GM12891 (cell line): ENCODE results near the gene P4HB.
A peak's percentile ranks its signal among the peaks of the same experiment; 100 is the strongest.
"Not testable (repeated sequence)": the region's sequence is repeated elsewhere in the genome, so short reads cannot be mapped to it uniquely, and the experiment has no call there.

Source experiments
- DNase-seq: peaks from one replicate; pipeline ENCODE4 v3.0.0; 2011; ENCODE audit warnings: low spot score; ENCODE audit not compliant: insufficient read length
- FAIRE-seq: peaks from 2 replicates; lab custom pipeline; 2011; peaks lifted over from hg19 to GRCh38; lab: Jason Lieb, UNC
- PAX5 ChIP-seq: IDR thresholded peaks from 2 replicates; pipeline ENCODE4 v1.6.1; 2011; ENCODE audit warnings: low read length, moderate library complexity, mild to moderate bottlenecking; ENCODE audit not compliant: insufficient read depth, severe bottlenecking
- POLR2A ChIP-seq: IDR thresholded peaks from 2 replicates; pipeline ENCODE4 v1.6.1; 2011; ENCODE audit warnings: low read depth, low read length, control low read depth
- POLR2AphosphoS5 ChIP-seq: IDR thresholded peaks from 2 replicates; pipeline ENCODE4 v1.6.1; 2011; ENCODE audit warnings: low read depth, low read length, control low read depth
- POU2F2 ChIP-seq: IDR thresholded peaks from 2 replicates; pipeline ENCODE4 v1.6.1; 2011; ENCODE audit warnings: low read depth, mild to moderate bottlenecking, control low read depth, low read length, moderate library complexity
- SPI1 ChIP-seq: IDR thresholded peaks from 2 replicates; pipeline ENCODE4 v1.6.1; 2011; ENCODE audit warnings: low read depth, low read length, control low read depth
- TAF1 ChIP-seq: IDR thresholded peaks from 2 replicates; pipeline ENCODE4 v1.6.1; 2011; ENCODE audit warnings: low read depth, low read length, control low read depth

Gene P4HB

DNA sequence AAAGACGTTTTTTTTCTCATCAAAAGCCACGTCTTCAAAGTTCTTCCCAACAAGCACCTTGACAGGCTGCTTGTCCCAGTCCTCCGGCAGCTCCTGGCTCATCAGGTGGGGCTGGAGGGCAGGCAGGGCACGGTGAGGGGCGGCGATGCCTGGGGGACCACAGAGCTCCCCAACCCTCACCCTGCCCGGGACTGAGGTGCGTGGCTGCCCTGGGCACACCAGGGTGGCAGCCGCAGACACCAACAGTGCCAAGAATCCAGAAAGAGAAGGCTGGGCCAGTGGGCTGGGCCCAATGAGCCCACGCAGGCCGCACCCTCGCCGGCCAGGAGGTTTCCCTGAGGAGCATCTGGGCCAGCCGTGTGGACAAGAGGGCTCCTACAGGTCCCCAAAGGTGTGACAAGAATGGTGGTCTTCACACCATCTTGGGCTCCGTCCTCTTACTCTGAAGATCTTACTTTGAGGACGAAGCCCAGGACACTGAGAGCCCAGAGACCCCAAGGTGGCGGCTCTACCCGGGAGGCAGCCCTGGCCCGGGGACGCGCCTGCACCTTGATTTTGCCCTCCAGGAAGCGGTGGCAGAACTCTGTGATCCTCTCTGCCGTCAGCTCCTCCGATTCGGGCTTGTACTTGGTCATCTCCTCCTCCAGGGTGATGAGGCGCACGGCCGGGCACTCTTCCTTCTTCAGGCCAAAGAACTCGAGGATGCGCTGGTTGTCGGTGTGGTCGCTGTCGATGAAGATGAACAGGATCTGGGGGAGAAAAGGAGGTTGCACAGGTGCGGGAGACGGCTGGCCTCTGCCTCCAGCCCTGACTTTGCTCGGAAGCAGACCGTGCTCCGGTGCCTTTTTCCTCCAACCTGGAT, 14.2 kb downstream of the P4HB start:
- no peak for DNase-seq
- TF ChIP-seq POLR2A = peak; percentile 39; the same call in 1 of the 2 replicates
- TF ChIP-seq POU2F2 = no peak
- no peak for FAIRE-seq

DNA sequence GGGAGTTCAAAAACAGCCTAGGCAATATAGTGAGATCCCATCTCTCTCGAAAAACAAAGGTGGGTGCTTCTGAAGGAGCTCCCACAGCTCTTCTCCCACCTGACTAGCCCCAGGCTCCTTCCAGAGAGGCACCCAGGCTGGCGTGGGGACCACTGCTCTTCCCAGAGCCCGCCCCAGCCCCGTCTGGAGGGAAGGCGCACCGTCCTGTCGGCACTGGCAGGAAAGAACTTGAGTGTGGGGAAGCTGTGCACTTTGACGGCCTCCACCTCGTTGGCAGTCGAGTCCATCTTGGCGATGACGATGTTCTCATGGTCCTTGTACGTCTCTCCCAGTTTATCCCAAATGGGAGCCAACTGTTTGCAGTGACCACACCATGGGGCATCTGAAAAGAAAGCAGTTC, 15.0 kb downstream of the P4HB start:
- FAIRE-seq = no peak
- TF ChIP-seq POLR2A (no peak), POU2F2 (no peak), SPI1 (no peak)

DNA sequence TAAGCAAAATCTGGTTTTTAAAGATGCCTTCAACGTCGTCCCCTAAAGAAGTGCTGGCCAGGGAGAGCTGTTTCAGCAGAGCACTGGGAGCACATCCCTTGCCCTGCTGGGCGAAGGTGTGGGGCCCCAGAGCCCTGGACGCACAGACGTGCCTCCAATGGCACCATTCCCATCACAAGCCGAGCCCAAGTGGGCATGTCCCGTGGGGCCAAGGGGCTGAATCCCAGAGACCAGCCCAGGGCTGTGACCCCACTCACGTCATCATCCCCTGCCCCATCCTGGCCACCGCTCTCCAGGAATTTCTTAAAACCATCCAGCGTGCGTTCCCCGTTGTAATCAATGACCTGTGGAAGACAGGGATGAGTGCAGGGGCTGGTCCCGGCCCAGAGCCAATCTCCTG, 15.4 kb downstream of the P4HB start:
- no peak for FAIRE-seq

More for the DNA sequence above, 15.0 kb downstream of the P4HB start:
- DNase-seq = no peak

DNA sequence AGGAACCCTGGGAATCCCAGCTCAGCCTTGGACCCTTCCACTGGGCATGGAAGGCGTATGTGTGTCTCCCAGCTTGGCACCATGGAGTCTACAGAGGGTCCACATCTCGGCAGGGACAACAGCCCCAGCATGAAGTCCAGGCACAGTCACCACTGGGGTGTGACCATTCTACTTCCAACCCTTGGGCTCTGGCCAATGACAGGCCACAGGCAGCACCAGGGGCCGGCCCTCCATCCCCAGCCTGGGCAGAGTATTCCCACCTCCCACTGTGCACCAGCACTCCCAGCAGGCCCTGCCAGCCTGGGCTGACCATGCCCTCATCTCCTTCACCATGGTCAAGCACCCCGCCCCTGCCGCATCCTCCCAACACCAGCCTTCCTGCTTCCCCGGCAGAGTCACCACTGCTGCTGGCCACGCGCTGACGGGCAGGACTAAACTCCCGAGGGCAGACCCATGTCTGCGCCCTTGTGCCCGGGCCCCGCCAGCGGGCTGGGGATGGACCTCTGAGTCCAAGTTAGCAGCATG, 15.9 kb downstream of the P4HB start:
- TF ChIP-seq PAX5 (no peak), POU2F2 (0 out of 2 replicates have a peak, but pooled peaks have one; percentile 14), POLR2AphosphoS5 (peak; percentile 40), POLR2A (peak; percentile 21; the same call in 1 of the 2 replicates), SPI1 (no peak)
- DNase-seq (no peak), FAIRE-seq (no peak)

More for the DNA sequence above, 15.4 kb downstream of the P4HB start:
- no peak for DNase-seq
- TF ChIP-seq POLR2AphosphoS5 = no peak
- TF ChIP-seq POU2F2 = no peak
- no peak for TF ChIP-seq TAF1
- no peak for TF ChIP-seq SPI1
- TF ChIP-seq POLR2A = no peak
- no peak for TF ChIP-seq PAX5

DNA sequence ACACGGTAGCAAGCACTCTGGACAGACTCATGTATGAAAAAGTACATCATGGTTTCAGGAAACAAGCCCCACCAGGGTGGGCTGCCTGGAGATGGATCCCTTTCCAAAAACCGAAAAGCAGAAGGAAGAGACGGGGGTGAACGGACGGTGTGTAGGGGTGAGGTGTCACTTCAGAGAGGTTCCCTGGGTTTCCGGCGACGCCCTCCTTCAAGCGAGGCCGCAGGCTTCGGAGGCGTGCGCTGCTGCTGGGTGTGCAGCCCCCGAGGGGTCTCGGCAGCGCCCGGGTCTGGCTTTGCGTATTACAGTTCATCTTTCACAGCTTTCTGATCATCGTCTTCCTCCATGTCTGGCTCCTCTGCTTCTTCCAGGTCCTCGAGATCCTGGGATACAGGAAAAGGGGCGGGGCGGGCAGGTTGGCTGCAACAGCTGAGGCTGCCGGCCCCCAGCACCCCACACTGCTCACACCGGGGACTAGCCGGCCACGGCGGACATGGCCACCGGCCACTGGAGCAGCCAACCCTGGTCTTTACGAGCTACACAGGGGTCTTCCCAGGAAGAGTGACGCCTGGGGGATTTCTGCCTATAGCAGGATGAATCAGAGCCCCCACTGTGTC, 16.5 kb downstream of the P4HB start:
- no peak for TF ChIP-seq TAF1
- peak; percentile 42; the same call in 1 of the 2 replicates for TF ChIP-seq POLR2A
- DNase-seq (no peak), FAIRE-seq (no peak)

DNA sequence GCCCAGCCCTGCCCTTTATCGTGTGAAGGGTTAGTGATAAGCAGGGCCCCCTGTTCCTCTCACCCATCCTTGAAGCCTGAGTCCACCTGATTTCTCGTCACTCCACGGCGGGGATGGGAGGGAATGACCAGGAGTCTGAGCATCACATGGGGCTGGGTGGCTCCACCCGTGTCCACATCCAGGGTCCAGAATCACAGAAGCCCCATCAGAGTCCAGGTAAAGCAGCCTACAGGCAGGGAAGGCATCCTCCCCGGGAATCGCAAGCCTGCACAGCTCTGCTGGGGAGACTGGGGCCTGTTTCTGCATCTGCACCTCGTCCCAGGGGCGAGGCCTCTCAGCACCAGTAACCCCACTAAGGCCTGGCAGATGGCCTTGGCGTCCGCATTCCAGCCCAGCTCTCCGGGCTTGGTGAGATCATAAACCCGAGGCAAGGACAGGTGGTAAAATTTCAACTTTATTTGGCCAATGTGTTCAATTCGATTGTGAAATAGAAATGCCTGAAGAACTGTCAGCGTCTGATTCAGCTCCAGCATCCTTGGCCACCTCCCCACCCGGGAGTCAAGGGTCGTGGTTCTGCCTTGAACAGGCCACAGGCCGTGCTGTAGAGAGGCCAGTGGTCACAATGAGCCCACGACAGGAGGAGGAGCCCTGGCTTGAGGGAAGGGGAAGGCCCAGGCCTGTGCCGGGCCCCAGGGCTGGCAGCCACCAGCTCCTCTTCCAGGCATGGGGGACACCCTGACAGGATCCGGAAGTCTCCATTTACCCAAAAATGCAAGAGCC, 17.4 kb downstream of the P4HB start:
- FAIRE-seq (no peak), DNase-seq (no peak)
- TF ChIP-seq SPI1 (no peak), TAF1 (no peak), POLR2AphosphoS5 (0 out of 2 replicates have a peak, but pooled peaks have one; percentile 39), POLR2A (0 out of 2 replicates have a peak, but pooled peaks have one; percentile 6)

DNA sequence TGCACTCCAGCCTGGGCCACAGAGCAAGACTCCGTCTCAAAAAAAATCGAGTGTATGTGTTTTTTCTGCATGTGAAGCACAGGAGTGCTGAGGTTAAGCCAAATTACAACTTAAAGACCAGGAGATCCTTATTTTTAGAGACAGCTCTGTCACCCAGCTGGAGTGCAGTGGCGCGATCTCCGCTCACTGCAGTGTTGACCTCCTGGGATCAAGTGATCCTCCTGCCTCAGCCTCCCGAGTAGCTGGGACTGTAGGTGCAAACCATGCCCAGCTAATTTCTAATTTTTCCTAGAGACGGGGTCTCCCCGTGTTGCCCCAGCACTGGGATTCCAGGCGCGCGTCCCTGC, 18.0 kb downstream of the P4HB start:
- no peak for FAIRE-seq

DNA sequence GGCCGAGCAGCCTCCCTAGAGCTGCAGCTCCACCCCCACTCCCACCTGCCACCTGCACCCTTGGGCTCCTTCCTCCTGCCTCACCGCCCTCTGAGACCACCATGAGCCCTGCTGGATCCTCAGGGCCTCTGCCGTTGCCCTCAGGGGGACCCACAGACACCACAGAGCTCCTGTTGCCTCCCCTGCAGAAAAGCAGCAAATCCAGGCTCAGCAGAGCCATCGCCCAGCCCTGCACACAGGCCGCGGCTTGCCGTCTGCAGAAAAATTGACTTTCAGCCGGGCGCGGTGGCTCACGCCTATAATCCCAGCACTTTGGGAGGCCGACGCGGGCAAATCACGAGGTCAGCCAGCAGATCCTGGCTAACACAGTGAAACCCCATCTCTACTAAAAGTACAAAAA, 18.5 kb downstream of the P4HB start:
- no peak for FAIRE-seq
- no peak for DNase-seq
- no peak for TF ChIP-seq SPI1
- TF ChIP-seq TAF1 = no peak
- no peak for TF ChIP-seq POU2F2
- no peak for TF ChIP-seq POLR2A
- TF ChIP-seq PAX5 = no peak
- no peak for TF ChIP-seq POLR2AphosphoS5

More for the DNA sequence above, 18.0 kb downstream of the P4HB start:
- TF ChIP-seq SPI1 (no peak), TAF1 (no peak), POLR2A (no peak), POLR2AphosphoS5 (no peak), PAX5 (no peak), POU2F2 (no peak)
- no peak for DNase-seq

DNA sequence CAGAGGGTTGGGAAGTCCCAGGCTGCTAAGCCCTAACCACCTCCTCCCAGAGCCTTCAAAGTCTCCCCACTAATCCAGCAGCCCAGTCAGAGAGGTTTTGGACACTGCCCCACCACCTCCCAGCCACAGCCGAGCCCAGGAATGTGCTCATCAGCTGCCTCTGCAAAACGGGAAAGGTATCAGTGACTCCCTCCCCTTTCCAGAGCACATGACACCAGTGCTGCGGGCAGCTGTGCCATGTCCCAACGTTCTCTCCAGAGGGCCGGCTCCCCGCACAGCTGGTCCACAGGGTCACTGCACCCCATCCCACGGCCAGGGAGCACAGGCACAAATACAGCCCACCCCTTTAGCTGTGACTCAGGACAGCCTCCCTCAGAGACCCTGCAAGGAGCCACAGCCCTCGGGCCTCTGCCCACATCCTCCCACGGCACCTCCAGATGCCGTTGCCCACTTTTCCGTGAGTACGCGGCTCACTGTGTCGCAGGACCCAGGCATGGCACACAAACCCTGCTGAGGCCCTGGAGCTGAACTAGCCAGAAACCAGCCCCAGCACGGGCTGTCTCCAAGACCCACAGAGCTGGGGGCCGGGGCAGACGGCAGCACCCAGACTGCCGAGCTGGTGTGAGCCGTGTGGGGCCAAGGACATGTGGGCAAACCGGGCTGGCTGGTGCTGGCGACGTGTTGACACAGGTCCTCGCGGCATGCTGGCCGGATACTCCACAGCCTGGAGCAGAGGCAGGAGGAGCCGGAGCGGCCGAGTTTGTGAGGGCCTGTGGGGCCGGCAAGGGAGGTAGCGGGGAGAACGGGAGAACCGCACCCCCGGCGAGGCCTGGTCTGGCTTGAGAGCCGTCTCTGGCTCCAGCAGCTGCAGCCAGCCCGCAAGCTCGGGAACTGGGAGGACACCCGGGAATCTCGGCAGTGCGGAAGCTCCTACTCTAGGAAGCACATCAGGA, 19.2 kb downstream of the P4HB start:
- TF ChIP-seq POU2F2 = no peak
- TF ChIP-seq PAX5 = no peak
- TF ChIP-seq POLR2AphosphoS5 = no peak
- no peak for TF ChIP-seq POLR2A
- TF ChIP-seq SPI1 = no peak
- DNase-seq = no peak
- FAIRE-seq = no peak

DNA sequence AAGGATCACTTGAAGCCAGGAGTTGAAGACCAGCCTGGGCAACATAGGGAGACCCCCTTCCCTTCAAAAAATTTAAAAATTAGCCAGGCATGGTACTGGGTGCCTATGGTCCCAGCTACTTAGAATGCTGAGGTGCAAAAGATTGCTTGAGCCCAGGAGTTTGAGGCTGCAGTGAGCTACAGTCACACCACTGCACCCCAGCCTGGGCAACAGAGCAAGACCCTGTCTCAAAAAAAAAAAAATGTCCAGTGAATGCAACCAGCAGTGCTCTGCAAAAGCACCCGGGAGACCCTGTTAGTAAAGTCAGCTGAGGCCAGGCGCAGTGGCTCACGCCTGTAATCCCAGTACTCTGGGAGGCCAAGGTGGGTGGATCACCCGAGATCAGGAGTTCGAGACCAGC, 20.3 kb downstream of the P4HB start:
- not testable (repeated sequence) for FAIRE-seq, DNase-seq
